Measurements from ENCODE around the gene SLC15A3. TPM values are rescaled to one million over a fixed set of nuclear protein-coding genes. Genes with fewer than 3 reads are reported as not detected.

SLC15A3 gene
- polyA plus RNA-seq, 1 donor from 2014 or later = not detected

GRCh38 chr11:60935676-60936442 is 16.1 kb downstream of the SLC15A3 start:
- H3F3A ChIP-seq (ENCODE audit: insufficient read depth, low read length, poor library complexity, severe bottlenecking) = no peaks in the 10 kb centered on the region
- no peaks in the 10 kb centered on the region for H4K20me1 ChIP-seq (ENCODE audit: insufficient read depth)
- H3K9me3 ChIP-seq (ENCODE audit: low read length) = no peaks in the 10 kb centered on the region
- no peak overlapping the region for H3K27ac ChIP-seq (ENCODE audit: low read length)
- no peaks in the 10 kb centered on the region for H3K79me2 ChIP-seq (replicated peaks; ENCODE audit: insufficient read depth, low read length)
- H2AFZ ChIP-seq (ENCODE audit: low read depth, low read length) = no peak overlapping the region
- H3K4me2 ChIP-seq (ENCODE audit: low read length) = no peak overlapping the region
- no peak overlapping the region for H3K9ac ChIP-seq (ENCODE audit: low read length)
- H3K9me2 ChIP-seq (ENCODE audit: insufficient read depth, low read length) = no peaks in the 10 kb centered on the region
- no peak overlapping the region for H3K4me3 ChIP-seq (ENCODE audit: low read length)
- no peaks in the 10 kb centered on the region for H3K27me3 ChIP-seq (ENCODE audit: insufficient read depth, low read depth, low read length)
- no peaks in the 10 kb centered on the region for H3K36me3 ChIP-seq (ENCODE audit: insufficient read depth, low read length)
- TF ChIP-seq TAF1 (IDR thresholded peaks at IDR 0.05; ENCODE audit: low read depth) (no peak), EZH2 (IDR thresholded peaks at IDR 0.05; ENCODE audit: borderline replicate concordance, insufficient read depth, low read length, poor library complexity, severe bottlenecking) (no peak), CTCF (IDR thresholded peaks at IDR 0.05; ENCODE audit: poor library complexity, severe bottlenecking) (no peak), RAD21 (conservative IDR thresholded peaks at IDR 0.05) (no peak), MXI1 (conservative IDR thresholded peaks at IDR 0.05; ENCODE audit: poor library complexity, severe bottlenecking) (no peak)

- Histone ChIP-seq H3K9ac (ENCODE audit: low read length) (no peak overlapping the region), H2AFZ (ENCODE audit: low read depth, low read length) (no peak overlapping the region), H3K27me3 (ENCODE audit: insufficient read depth, low read depth, low read length) (no peaks in the 10 kb centered on the region), H3K4me2 (ENCODE audit: low read length) (no peak overlapping the region), H3K36me3 (ENCODE audit: insufficient read depth, low read length) (no peaks in the 10 kb centered on the region), H3K79me2 (replicated peaks; ENCODE audit: insufficient read depth, low read length) (no peaks in the 10 kb centered on the region), H4K20me1 (ENCODE audit: insufficient read depth) (no peaks in the 10 kb centered on the region), H3F3A (ENCODE audit: insufficient read depth, low read length, poor library complexity, severe bottlenecking) (no peaks in the 10 kb centered on the region), H3K9me3 (ENCODE audit: low read length) (no peaks in the 10 kb centered on the region), H3K27ac (ENCODE audit: low read length) (no peak overlapping the region), H3K4me3 (ENCODE audit: low read length) (no peak overlapping the region), H3K9me2 (ENCODE audit: insufficient read depth, low read length) (no peaks in the 10 kb centered on the region)
- TF ChIP-seq RAD21 (conservative IDR thresholded peaks at IDR 0.05) = no peak
- TF ChIP-seq EZH2 (IDR thresholded peaks at IDR 0.05; ENCODE audit: borderline replicate concordance, insufficient read depth, low read length, poor library complexity, severe bottlenecking) = no peak
- TF ChIP-seq CTCF (IDR thresholded peaks at IDR 0.05; ENCODE audit: poor library complexity, severe bottlenecking) = no peak
- no peak for TF ChIP-seq REST (IDR thresholded peaks at IDR 0.05; ENCODE audit: borderline replicate concordance)
- no peak for TF ChIP-seq EP300 (conservative IDR thresholded peaks at IDR 0.05; ENCODE audit: poor library complexity, severe bottlenecking)
Observed at GRCh38 chr11:60934790-60935605, 17.0 kb downstream of the SLC15A3 start.
